OCI-M2 (cell line): ENCODE data around the gene PCDHA2.
"Not testable (repeated sequence)": the region's sequence is repeated elsewhere in the genome, so short reads cannot be mapped to it uniquely, and the experiment has no call there.

Experiments
- DNase-seq: peaks from one replicate; lab custom pipeline; 2025; ENCODE audit not compliant: unreplicated experiment; lab: John Stamatoyannopoulos, UW

PCDHA2 gene

DNA sequence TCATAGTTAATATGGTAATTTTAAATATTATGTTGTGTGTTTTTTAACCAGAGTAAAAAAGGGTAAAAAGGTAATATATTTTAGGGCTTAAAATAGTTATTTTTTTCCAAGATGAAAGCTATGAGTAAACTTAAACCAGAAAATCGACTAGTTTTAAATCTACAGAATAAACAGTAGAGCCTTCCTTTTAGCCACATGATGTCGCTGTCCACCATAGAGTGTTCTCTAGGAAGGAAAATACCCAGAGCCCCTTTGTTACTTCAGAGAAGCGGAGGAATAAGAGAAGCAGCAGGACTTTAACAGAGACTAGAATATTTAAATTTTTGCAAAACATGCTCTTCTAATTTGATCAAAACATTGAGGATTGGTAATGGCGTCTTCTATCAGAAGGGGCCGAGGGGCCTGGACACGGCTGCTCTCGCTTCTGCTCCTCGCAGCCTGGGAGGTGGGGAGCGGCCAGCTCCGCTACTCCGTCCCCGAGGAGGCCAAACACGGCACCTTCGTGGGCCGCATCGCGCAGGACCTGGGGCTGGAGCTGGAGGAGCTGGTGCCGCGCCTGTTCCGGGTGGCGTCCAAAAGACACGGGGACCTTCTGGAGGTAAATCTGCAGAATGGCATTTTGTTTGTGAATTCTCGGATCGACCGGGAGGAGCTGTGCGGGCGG, at the start of gene PCDHA2:
PCDHA2 (plus strand) TSS at position 258 of the 664 bp plus-strand sequence.
- DNase-seq: no peak

GRCh38 chr5:140753561-140753960, 41.1 kb upstream of the PCDHA2 start:
- DNase-seq: no peak

- DNase-seq: no peak
These were observed 30.3 kb upstream of the PCDHA2 start for GRCh38 chr5:140764177-140764973.

DNA sequence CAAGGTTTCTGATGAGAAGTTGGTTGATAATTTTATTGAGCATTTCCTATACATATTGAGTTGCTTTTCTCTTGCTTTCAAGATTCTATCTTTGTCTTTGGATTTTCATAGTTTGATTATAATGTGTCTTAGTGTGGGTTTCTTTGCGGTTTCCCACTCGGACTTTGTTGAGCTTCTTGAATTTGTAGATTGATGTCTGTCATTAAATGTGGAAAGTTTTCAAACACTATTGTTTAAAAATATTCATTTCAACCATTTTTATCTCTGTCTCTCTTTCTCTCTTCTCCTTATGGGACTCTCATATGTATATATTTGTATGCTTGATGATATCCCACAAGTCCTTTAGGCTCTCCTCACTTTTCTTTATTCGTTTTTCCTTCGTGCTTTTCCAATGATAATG, 27.2 kb upstream of the PCDHA2 start:
- DNase-seq: no peak

- no peak for DNase-seq
These were observed 14.1 kb upstream of the PCDHA2 start for GRCh38 chr5:140780512-140780911.

DNA sequence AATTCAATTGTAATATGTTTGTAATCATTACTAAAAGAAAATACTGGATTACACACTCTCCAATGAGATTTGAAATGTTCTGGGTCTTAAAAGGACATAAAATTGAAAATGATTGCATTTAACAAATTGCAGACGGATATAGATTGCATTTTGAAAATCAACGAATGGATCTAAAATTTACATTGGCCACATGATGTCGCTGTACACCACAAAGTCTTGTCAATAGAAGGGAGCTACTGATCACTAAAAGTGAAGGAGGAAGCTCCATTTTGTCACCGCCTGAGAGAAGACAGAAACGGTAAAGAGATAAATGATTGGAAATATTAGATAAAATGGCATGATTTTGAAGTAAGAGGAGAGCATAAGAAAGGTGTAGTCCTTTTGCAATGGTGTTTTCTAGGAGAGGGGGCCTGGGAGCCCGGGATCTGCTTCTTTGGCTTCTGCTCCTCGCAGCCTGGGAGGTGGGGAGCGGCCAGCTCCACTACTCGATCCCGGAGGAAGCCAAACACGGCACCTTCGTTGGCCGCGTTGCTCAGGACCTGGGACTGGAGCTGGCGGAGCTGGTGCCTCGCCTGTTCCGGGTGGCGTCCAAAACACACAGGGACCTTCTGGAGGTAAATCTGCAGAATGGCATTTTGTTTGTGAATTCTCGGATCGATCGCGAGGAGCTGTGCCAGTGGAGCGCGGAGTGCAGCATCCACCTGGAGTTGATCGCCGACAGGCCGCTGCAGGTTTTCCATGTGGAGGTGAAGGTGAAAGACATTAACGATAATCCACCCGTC, 8.6 kb upstream of the PCDHA2 start, which contains the start of gene PCDHA1:
PCDHA1 (plus strand) TSS at position 236 of the 782 bp plus-strand sequence.
- no peak for DNase-seq

DNA sequence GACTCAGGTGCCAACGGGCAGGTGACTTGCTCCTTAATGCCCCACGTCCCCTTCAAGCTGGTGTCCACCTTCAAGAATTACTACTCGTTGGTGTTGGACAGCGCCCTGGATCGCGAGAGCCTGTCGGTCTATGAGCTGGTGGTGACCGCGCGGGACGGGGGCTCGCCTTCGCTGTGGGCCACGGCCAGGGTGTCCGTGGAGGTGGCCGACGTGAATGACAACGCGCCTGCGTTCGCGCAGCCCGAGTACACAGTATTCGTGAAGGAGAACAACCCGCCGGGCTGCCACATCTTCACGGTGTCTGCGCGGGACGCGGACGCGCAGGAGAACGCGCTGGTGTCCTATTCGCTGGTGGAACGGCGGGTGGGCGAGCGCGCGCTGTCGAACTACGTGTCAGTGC, 7.2 kb upstream of the PCDHA2 start:
- not testable (repeated sequence) for DNase-seq

- not testable (repeated sequence) for DNase-seq
These were observed 6.7 kb upstream of the PCDHA2 start for GRCh38 chr5:140787849-140788504.

GRCh38 chr5:140791089-140791488, 3.6 kb upstream of the PCDHA2 start:
- no peak for DNase-seq

GRCh38 chr5:140795259-140795641, 598 bp downstream of the PCDHA2 start:
- no peak for DNase-seq

DNA sequence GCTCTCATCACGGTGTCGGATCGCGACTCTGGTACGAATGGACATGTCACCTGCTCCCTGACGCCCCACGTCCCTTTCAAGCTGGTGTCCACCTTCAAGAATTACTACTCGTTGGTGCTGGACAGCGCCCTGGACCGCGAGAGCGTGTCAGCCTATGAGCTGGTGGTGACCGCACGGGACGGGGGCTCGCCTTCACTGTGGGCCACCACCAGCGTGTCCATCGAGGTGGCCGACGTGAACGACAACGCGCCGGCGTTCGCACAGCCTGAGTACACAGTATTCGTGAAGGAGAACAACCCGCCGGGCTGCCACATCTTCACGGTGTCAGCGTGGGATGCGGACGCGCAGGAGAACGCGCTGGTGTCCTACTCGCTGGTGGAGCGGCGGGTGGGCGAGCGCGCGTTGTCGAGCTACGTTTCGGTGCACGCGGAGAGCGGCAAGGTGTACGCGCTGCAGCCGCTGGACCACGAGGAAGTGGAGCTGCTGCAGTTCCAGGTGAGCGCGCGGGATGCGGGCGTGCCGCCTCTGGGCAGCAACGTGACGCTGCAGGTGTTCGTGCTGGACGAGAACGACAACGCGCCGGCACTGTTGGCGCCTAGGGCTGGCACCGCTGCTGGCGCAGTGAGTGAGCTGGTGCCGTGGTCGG, 1.5 kb downstream of the PCDHA2 start:
- DNase-seq: not testable (repeated sequence)

DNA sequence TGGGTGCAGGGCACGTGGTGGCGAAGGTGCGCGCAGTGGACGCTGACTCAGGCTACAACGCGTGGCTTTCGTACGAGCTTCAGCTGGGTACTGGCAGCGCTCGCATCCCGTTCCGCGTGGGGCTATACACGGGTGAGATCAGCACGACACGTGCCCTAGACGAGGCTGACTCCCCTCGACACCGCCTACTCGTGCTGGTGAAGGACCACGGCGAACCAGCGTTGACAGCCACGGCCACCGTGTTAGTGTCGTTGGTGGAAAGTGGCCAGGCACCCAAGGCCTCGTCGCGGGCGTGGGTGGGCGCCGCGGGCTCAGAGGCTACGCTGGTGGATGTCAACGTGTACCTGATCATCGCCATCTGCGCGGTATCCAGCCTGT, 2.1 kb downstream of the PCDHA2 start:
- DNase-seq: no peak

DNA sequence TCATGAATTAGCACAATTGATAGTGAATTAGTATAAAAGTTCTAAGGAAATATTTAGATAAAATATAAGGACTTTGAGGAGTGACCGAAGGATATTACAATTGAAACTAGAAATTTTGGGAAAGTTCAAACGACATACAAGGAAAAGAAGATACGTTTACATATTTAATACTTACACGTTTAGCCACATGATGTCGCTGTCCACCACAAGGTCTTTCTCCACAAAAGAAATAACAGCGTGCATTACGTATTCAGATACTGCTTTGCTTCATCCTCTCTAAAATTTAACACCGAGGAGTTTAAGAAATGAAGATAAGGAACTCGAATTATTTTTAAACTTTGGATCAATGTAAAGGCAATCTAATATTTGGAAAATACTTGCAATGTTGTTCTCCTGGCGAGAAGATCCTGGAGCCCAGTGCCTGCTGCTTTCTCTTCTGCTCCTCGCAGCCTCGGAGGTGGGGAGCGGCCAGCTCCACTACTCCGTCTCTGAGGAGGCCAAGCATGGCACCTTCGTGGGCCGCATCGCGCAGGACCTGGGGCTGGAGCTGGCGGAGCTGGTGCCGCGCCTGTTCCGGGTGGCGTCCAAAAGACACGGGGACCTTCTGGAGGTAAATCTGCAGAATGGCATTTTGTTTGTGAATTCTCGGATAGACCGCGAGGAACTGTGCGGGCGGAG, 6.3 kb downstream of the PCDHA2 start, which contains the start of gene PCDHA3:
PCDHA3 (plus strand) TSS at position 242 of the 678 bp plus-strand sequence.
- no peak for DNase-seq

DNA sequence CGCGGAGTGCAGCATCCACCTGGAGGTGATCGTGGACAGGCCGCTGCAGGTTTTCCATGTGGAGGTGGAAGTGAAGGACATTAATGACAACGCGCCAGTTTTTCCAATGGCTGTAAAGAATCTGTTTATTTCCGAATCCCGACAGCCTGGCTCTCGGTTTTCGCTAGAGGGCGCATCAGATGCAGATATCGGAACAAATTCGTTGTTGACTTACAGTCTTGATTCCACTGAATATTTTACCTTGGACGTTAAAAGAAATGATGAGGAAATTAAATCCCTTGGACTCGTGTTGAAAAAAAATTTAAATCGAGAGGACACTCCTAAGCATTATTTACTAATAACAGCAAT, 6.8 kb downstream of the PCDHA2 start:
- DNase-seq: no peak

- not testable (repeated sequence) for DNase-seq
These were observed 7.7 kb downstream of the PCDHA2 start for GRCh38 chr5:140802381-140802780.

DNA sequence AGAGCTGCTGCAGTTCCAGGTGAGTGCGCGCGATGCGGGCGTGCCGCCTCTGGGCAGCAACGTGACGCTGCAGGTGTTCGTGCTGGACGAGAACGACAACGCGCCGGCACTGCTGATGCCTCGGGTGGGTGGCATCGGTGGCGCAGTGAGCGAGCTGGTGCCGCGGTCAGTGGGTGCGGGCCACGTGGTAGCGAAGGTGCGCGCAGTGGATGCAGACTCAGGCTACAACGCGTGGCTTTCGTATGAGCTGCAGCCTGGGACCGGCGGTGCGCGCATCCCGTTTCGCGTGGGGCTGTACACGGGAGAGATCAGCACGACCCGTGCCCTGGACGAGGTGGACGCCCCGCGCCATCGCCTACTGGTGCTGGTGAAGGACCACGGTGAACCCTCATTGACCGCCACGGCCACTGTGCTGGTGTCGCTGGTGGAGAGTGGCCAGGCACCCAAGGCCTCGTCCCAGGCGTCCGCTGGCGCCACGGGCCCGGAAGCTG, 8.2 kb downstream of the PCDHA2 start:
- no peak for DNase-seq

GRCh38 chr5:140806834-140807775, 12.5 kb downstream of the PCDHA2 start, which contains the start of gene PCDHA4:
Gene PCDHA4 (plus strand): TSS chr5:140807068.
- no peak for DNase-seq

GRCh38 chr5:140808241-140808888, 13.7 kb downstream of the PCDHA2 start:
- DNase-seq: not testable (repeated sequence)
